22Rv1 (cell line): ENCODE data around the gene CYP2W1.

Source experiments
- ZFX ChIP-seq: fragments of 450-650 bp; IDR thresholded peaks from 2 replicates; pipeline ENCODE4 v1.6.1; 2017; ENCODE audit warnings: antibody characterized with exemption, borderline replicate concordance
- TF ChIP-seq, protein P1 (sequence below): fragments of 450-650 bp; IDR thresholded peaks from 2 replicates; pipeline ENCODE4 v1.5.1; 2017; ENCODE audit warnings: mild to moderate bottlenecking

GRCh38 chr7:979886-980571, 3.0 kb upstream of the CYP2W1 start:
- TF ChIP-seq, protein P1, sequence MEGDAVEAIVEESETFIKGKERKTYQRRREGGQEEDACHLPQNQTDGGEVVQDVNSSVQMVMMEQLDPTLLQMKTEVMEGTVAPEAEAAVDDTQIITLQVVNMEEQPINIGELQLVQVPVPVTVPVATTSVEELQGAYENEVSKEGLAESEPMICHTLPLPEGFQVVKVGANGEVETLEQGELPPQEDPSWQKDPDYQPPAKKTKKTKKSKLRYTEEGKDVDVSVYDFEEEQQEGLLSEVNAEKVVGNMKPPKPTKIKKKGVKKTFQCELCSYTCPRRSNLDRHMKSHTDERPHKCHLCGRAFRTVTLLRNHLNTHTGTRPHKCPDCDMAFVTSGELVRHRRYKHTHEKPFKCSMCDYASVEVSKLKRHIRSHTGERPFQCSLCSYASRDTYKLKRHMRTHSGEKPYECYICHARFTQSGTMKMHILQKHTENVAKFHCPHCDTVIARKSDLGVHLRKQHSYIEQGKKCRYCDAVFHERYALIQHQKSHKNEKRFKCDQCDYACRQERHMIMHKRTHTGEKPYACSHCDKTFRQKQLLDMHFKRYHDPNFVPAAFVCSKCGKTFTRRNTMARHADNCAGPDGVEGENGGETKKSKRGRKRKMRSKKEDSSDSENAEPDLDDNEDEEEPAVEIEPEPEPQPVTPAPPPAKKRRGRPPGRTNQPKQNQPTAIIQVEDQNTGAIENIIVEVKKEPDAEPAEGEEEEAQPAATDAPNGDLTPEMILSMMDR: no peak
- no peak for TF ChIP-seq ZFX
